HepG2 (cell line): ENCODE results near the gene SYT14. TPM values are rescaled to one million over a fixed set of nuclear protein-coding genes. Genes with fewer than 3 reads are reported as not detected.

Experiments used
- ATAC-seq: fragments of 200-7000 bp; cut with Tn5 transposase; 3 replicates; pipeline ENCODE4 v1.9.1; 2020; ENCODE audit warnings: mild to moderate bottlenecking, moderate library complexity
- BruUV-seq: library from RNA; stranded (reverse); fragments of 400-500 nt; replicated peaks from 2 replicates; lab custom pipeline; 2021; lab: Mats Ljungman, UMichigan
- CTCF ChIA-PET: fragments of 300-600 bp; formaldehyde crosslinking; extraction: SDS; loops from one replicate; lab custom pipeline; 2021; ENCODE audit warnings: low total read pairs, inconsistent platforms, low intra/inter-chr PET ratio; lab: Yijun Ruan, JAX
- POLR2A ChIA-PET: fragments of 350-600 bp; sonication (Branson Sonifier 250); formaldehyde crosslinking; loops from one replicate; lab custom pipeline; 2020; ENCODE audit warnings: antibody characterized with exemption, inconsistent platforms; lab: Yijun Ruan, JAX
- DNase-seq: peaks from one replicate; pipeline ENCODE4 v3.0.0-alpha.2; 2015; ENCODE audit warnings: low spot score
- FAIRE-seq: peaks from 3 replicates; lab custom pipeline; 2011; peaks lifted over from hg19 to GRCh38; lab: Jason Lieb, UNC
- H2AFZ ChIP-seq: one replicate; pipeline ENCODE4 v1.6.1; 2011; ENCODE audit warnings: low read length, inconsistent platforms
- H3K27ac ChIP-seq: fragments of 300-600 bp; 3 replicates; pipeline ENCODE4 v1.8.0; 2011; ENCODE audit warnings: mixed run types, mild to moderate bottlenecking, mixed read lengths, low read length, inconsistent platforms; ENCODE audit not compliant: insufficient read depth; ENCODE audit errors: extremely low read length
- H3K27me3 ChIP-seq, 2 experiments: fragments of 200-600 bp in 1 of 2; 2 replicates in 1 of 2; 3 replicates in 1 of 2; pipeline versions ENCODE4 v1.6.0 to v1.8.0; 2011; ENCODE audit warnings: low read length in 2 of 2, mild to moderate bottlenecking in 2 of 2, moderate library complexity in 2 of 2, inconsistent platforms in 1 of 2; ENCODE audit not compliant: insufficient read depth in 2 of 2, control insufficient read depth in 1 of 2
- H3K36me3 ChIP-seq, 2 experiments: fragments of 200-600 bp in 1 of 2; replicated peaks in 1 of 2; 2 replicates in 1 of 2; 3 replicates in 1 of 2; pipeline versions ENCODE4 v1.5.1 to v1.8.0; 2011; ENCODE audit warnings: low read length in 2 of 2, inconsistent platforms in 1 of 2; ENCODE audit not compliant: insufficient read depth in 2 of 2, control insufficient read depth in 1 of 2
- H3K4me1 ChIP-seq: 2 replicates; pipeline ENCODE4 v1.5.1; 2012; ENCODE audit warnings: low read length, inconsistent platforms; ENCODE audit not compliant: insufficient read depth
- H3K4me2 ChIP-seq: 2 replicates; pipeline ENCODE4 v1.6.0; 2011; ENCODE audit warnings: low read depth, low read length, inconsistent platforms
- H3K4me3 ChIP-seq, 3 experiments: fragments of 200-600 bp in 1 of 3; sonication (generic), shearing (Covaris generic) in 1 of 3; replicated peaks in 1 of 3; 2 replicates each; pipeline ENCODE4 v1.5.1; 2011 to 2016; ENCODE audit warnings: low read length in 3 of 3, inconsistent platforms in 2 of 3, low read depth in 2 of 3, mild to moderate bottlenecking in 2 of 3, control low read depth in 1 of 3, mixed read lengths in 1 of 3; ENCODE audit not compliant: insufficient read depth in 1 of 3
- H3K79me2 ChIP-seq: one replicate; pipeline ENCODE4 v1.6.1; 2011; ENCODE audit warnings: low read length, inconsistent platforms; ENCODE audit not compliant: insufficient read depth
- H3K9ac ChIP-seq: 2 replicates; pipeline ENCODE4 v1.6.0; 2011; ENCODE audit warnings: mild to moderate bottlenecking, low read depth, low read length, inconsistent platforms; ENCODE audit not compliant: insufficient read depth
- H3K9me3 ChIP-seq: 2 replicates; pipeline ENCODE4 v1.5.1; 2012; ENCODE audit warnings: mild to moderate bottlenecking, low read length
- H4K20me1 ChIP-seq: 2 replicates; pipeline ENCODE4 v1.6.0; 2011; ENCODE audit warnings: inconsistent platforms, mild to moderate bottlenecking, low read length, moderate library complexity; ENCODE audit not compliant: insufficient read depth
- FOXK2 ChIP-seq: fragments of 450-650 bp; IDR thresholded peaks from 2 replicates; pipeline ENCODE4 v1.6.1; 2016
- HIC2 ChIP-seq: sonication (generic); formaldehyde crosslinking; IDR thresholded peaks from 2 replicates; pipeline ENCODE4 v1.9.0; 2022; ENCODE audit warnings: low read depth, missing genetic modification reagents
- MLLT10 ChIP-seq: sonication (generic); formaldehyde crosslinking; IDR thresholded peaks from 2 replicates; pipeline ENCODE4 v1.4.0; 2020; ENCODE audit warnings: missing genetic modification reagents
- SSRP1 ChIP-seq: IDR thresholded peaks from 2 replicates; pipeline ENCODE4 v1.6.1; 2016; ENCODE audit warnings: control low read depth
- XBP1 ChIP-seq: sonication (generic); formaldehyde crosslinking; IDR thresholded peaks from 2 replicates; pipeline ENCODE4 v1.5.0; 2020; ENCODE audit warnings: missing genetic modification reagents
- XRCC5 ChIP-seq: fragments of 200-400 bp; formaldehyde crosslinking; optimal IDR thresholded peaks from 2 replicates; pipeline ENCODE3; 2017; ENCODE audit warnings: mild to moderate bottlenecking, low read length
- ZNF275 ChIP-seq: sonication (generic); formaldehyde crosslinking; IDR thresholded peaks from 2 replicates; pipeline ENCODE4 v1.8.0; 2022; ENCODE audit warnings: missing genetic modification reagents, mild to moderate bottlenecking, inconsistent platforms, borderline replicate concordance
- ZNF337 ChIP-seq: sonication (generic); formaldehyde crosslinking; IDR thresholded peaks from 2 replicates; pipeline ENCODE4 v1.5.1; 2020; ENCODE audit warnings: missing genetic modification reagents, low read depth, mild to moderate bottlenecking, borderline replicate concordance
- ZNF646 ChIP-seq: sonication (generic); formaldehyde crosslinking; IDR thresholded peaks from 2 replicates; pipeline ENCODE4 v1.9.0; 2021; ENCODE audit warnings: mild to moderate bottlenecking, missing genetic modification reagents
- ZNF746 ChIP-seq: sonication (generic); formaldehyde crosslinking; IDR thresholded peaks from 2 replicates; pipeline ENCODE4 v1.8.0; 2022; ENCODE audit warnings: mild to moderate bottlenecking, missing genetic modification reagents
- ZSCAN31 ChIP-seq: sonication (generic); formaldehyde crosslinking; IDR thresholded peaks from 2 replicates; pipeline ENCODE4 v1.5.0; 2020; ENCODE audit warnings: low read depth, mild to moderate bottlenecking, missing genetic modification reagents
- ZSCAN5A ChIP-seq: sonication (generic); formaldehyde crosslinking; IDR thresholded peaks from 2 replicates; pipeline ENCODE4 v1.8.0; 2022; ENCODE audit warnings: mild to moderate bottlenecking, missing genetic modification reagents, borderline replicate concordance
- in situ Hi-C: cut with HindIII; loops from 2 replicates; pipeline ENCODE4 v1.10.0; 2017; ENCODE audit warnings: low pct_unique_long_range_greater_than_20kb; ENCODE audit not compliant: extremely low pct_ligation_motif_present
- intact Hi-C: fragments of 100-400 bp; cut with micrococcal nuclease; formaldehyde crosslinking; loops from one replicate; pipeline ENCODE4 v1.10.0; 2022; ENCODE audit not compliant: unreplicated experiment
- polyA plus RNA-seq, 8 experiments: library from polyadenylated mRNA; depleted of rRNA in 3 of 8; stranded (reverse) in 7 of 8; unstranded in 1 of 8; fragments of >200 nt; fragmentation: Illumina TruSeq in 4 of 8; extraction: Trizol in 4 of 8; gene quantifications; 2 replicates each; pipeline versions ENCODE4 v1.2.1 to v1.2.3, GENCODE V29; 2011 to 2016; ENCODE audit warnings: low read depth in 4 of 8, missing spikeins in 1 of 8, mixed read lengths in 1 of 8; ENCODE audit not compliant: insufficient read depth in 1 of 8
- total RNA-seq, 5 experiments: library from RNA; depleted of rRNA; stranded (reverse); fragments of >200 nt; fragmentation: Illumina TruSeq; extraction: Trizol; gene quantifications; 2 replicates each; pipeline ENCODE4 v1.2.3, GENCODE V29; 2016; ENCODE audit warnings: low read depth in 1 of 5

The SYT14 gene
- total and polyA plus RNA-seq, 2 of the 13 experiments (the other 11 are each of a cell fraction or from before 2014, with no cell fraction given), result not detected

GRCh38 chr1:210057593-210057992 lies 119.6 kb downstream of the SYT14 start:
- Histone ChIP-seq H3K27ac (no peak overlapping the region), H3K79me2 (no peaks in the 10 kb centered on the region), H3K4me1 (no peaks in the 10 kb centered on the region), H3K4me2 (no peak overlapping the region), H3K4me3 (no peak overlapping the region), H3K27me3 (no peaks in the 10 kb centered on the region; a peak in 1 of 5 replicates), H3K36me3 (no peaks in the 10 kb centered on the region)
- CTCF ChIA-PET, result no interaction called here
- ATAC-seq (no peak), DNase-seq (no peak)
- in situ Hi-C loops, result no loop called here
- POLR2A ChIA-PET, result no interaction called here
- BruUV-seq, result no TSS peak
- TF ChIP-seq ZNF646 (CRISPR knock-in tag), result no peak
- no peak for TF ChIP-seq ZSCAN5A (CRISPR knock-in tag)
- TF ChIP-seq HIC2 (CRISPR knock-in tag), result no peak
- no peak for TF ChIP-seq ZSCAN31 (CRISPR knock-in tag)
- TF ChIP-seq MLLT10, result no peak
- TF ChIP-seq XRCC5, result no peak
- no peak for TF ChIP-seq SSRP1
- TF ChIP-seq FOXK2, result no peak
- no peak for TF ChIP-seq ZNF337 (CRISPR knock-in tag)
- no peak for TF ChIP-seq XBP1 (CRISPR knock-in tag)
- no peak for TF ChIP-seq ZNF746 (CRISPR knock-in tag)
- TF ChIP-seq ZNF275, result no peak
- TF ChIP-seq, all 625 proteins: peak for 0
- no peak overlapping the region for H3K9ac ChIP-seq
- no peak for FAIRE-seq
- H3K9me3 ChIP-seq, result no peaks in the 10 kb centered on the region
- no peaks in the 10 kb centered on the region for H4K20me1 ChIP-seq
- intact Hi-C loops, result no loop called here
- H2AFZ ChIP-seq, result no peak overlapping the region
